CD8-positive, alpha-beta memory T cell (primary cell): ENCODE data around the gene LRP1B. TPM values are rescaled to one million over a fixed set of nuclear protein-coding genes. Genes with fewer than 3 reads are reported as not detected.

Experiments
- CTCF ChIA-PET: fragments of 350-600 bp; sonication (Branson Sonifier 250); formaldehyde crosslinking; loops from one replicate; lab custom pipeline; 2021; ENCODE audit warnings: antibody characterized with exemption; lab: Charles Lee
- POLR2A ChIA-PET: fragments of 350-600 bp; sonication (Branson Sonifier 250); formaldehyde crosslinking; loops from one replicate; lab custom pipeline; 2021; ENCODE audit warnings: antibody characterized with exemption; lab: Charles Lee
- DNase-seq, 5 donors: peaks; one replicate each; pipeline versions ENCODE4 v3.0.0 to v3.0.0-alpha.2; 2020 to 2022; ENCODE audit warnings: mixed read lengths in 1 of 5
- H3K27ac ChIP-seq: one replicate; pipeline ENCODE4 v1.7.0; 2013; ENCODE audit warnings: low read depth, mild to moderate bottlenecking, low read length, moderate library complexity
- H3K27me3 ChIP-seq: 2 replicates; pipeline ENCODE4 v1.7.0; 2013; ENCODE audit warnings: low read length, mild to moderate bottlenecking; ENCODE audit not compliant: insufficient read depth, poor library complexity, severe bottlenecking
- H3K36me3 ChIP-seq: 2 replicates; pipeline ENCODE4 v1.7.0; 2013; ENCODE audit warnings: mild to moderate bottlenecking, low read length, moderate library complexity; ENCODE audit not compliant: insufficient read depth
- H3K4me1 ChIP-seq: 2 replicates; pipeline ENCODE4 v1.7.0; 2013; ENCODE audit warnings: mild to moderate bottlenecking, low read length, moderate library complexity; ENCODE audit not compliant: insufficient read depth
- H3K4me3 ChIP-seq: 2 replicates; pipeline ENCODE4 v1.7.0; 2013; ENCODE audit warnings: mild to moderate bottlenecking, low read length
- H3K9me3 ChIP-seq: 2 replicates; pipeline ENCODE4 v1.7.0; 2013; ENCODE audit warnings: mild to moderate bottlenecking, low read length
- H3K27ac Mint-ChIP-seq, 8 donors: one replicate each; pipeline ENCODE4 v1.8.0; 2020 to 2021; ENCODE audit warnings: mixed read lengths in 8 of 8, mild to moderate bottlenecking in 6 of 8, inconsistent platforms in 3 of 8, moderate library complexity in 3 of 8
- H3K27me3 Mint-ChIP-seq, 2 donors: one replicate each; pipeline ENCODE4 v1.8.0; 2020 to 2021; ENCODE audit warnings: mixed read lengths in 2 of 2, mild to moderate bottlenecking in 1 of 2, moderate library complexity in 1 of 2
- H3K36me3 Mint-ChIP-seq, 3 donors: one replicate each; pipeline ENCODE4 v1.8.0; 2020 to 2021; ENCODE audit warnings: mixed read lengths in 3 of 3, inconsistent platforms in 1 of 3, mild to moderate bottlenecking in 1 of 3
- H3K4me1 Mint-ChIP-seq, 3 donors: one replicate each; pipeline ENCODE4 v1.8.0; 2020 to 2021; ENCODE audit warnings: mixed read lengths in 3 of 3, inconsistent platforms in 1 of 3, mild to moderate bottlenecking in 1 of 3
- H3K4me3 Mint-ChIP-seq, 7 donors: one replicate each; pipeline ENCODE4 v1.8.0; 2020 to 2021; ENCODE audit warnings: mixed read lengths in 7 of 7, mild to moderate bottlenecking in 6 of 7, moderate library complexity in 4 of 7, inconsistent platforms in 2 of 7
- H3K9me3 Mint-ChIP-seq, 5 donors: one replicate each; pipeline ENCODE4 v1.8.0; 2020 to 2022; ENCODE audit warnings: mixed read lengths in 5 of 5, mild to moderate bottlenecking in 3 of 5, moderate library complexity in 2 of 5, inconsistent platforms in 1 of 5
- polyA plus RNA-seq: library from polyadenylated mRNA; unstranded; fragments of 300-500 nt; fragmentation: Illumina TruSeq; gene quantifications from one replicate; pipeline ENCODE4 v1.2.3, GENCODE V29; 2021
- total RNA-seq, 2 experiments: library from RNA; stranded (reverse); gene quantifications; one replicate each; pipeline ENCODE4 v1.2.3, GENCODE V29; 2021

The LRP1B gene
- total and polyA plus RNA-seq, 3 experiments from 2014 or later, result not detected

- no peaks in the 10 kb centered on the region for H3K4me1 ChIP-seq
- no peaks in the 10 kb centered on the region for H3K27me3 ChIP-seq
- no peak overlapping the region for H3K27ac Mint-ChIP-seq
- no peak overlapping the region for H3K27ac ChIP-seq
- no peaks in the 10 kb centered on the region for H3K9me3 ChIP-seq
- H3K27me3 Mint-ChIP-seq, result no peaks in the 10 kb centered on the region
- POLR2A ChIA-PET, result no interaction called here
- H3K36me3 ChIP-seq, result no peaks in the 10 kb centered on the region
- no peak overlapping the region for H3K4me3 ChIP-seq
- H3K4me1 Mint-ChIP-seq, result no peaks in the 10 kb centered on the region
- H3K4me3 Mint-ChIP-seq, result no peak overlapping the region
- CTCF ChIA-PET, result no interaction called here
- H3K36me3 Mint-ChIP-seq, result no peaks in the 10 kb centered on the region
- peaks cover 2 to 30% (median 10%) of the 10 kb centered on the region in 5 donors for H3K9me3 Mint-ChIP-seq
- no peak for DNase-seq
Observed at GRCh38 chr2:141207036-141207385, 923.8 kb downstream of the LRP1B start.

- Histone ChIP-seq H3K4me3 (no peak overlapping the region), H3K36me3 (no peaks in the 10 kb centered on the region), H3K27ac (no peak overlapping the region), H3K27me3 (no peaks in the 10 kb centered on the region), H3K4me1 (no peaks in the 10 kb centered on the region), H3K9me3 (no peaks in the 10 kb centered on the region)
- CTCF ChIA-PET, result no interaction called here
- no peak overlapping the region for H3K4me3 Mint-ChIP-seq
- no peak for DNase-seq
- no peaks in the 10 kb centered on the region for H3K36me3 Mint-ChIP-seq
- no peaks in the 10 kb centered on the region for H3K4me1 Mint-ChIP-seq
- no peaks in the 10 kb centered on the region for H3K27me3 Mint-ChIP-seq
- peaks cover 0 to 24% (median 11%) of the 10 kb centered on the region in 5 donors for H3K9me3 Mint-ChIP-seq
- H3K27ac Mint-ChIP-seq, result no peak overlapping the region
- POLR2A ChIA-PET, result no interaction called here
Observed at GRCh38 chr2:141201016-141201565, 929.7 kb downstream of the LRP1B start.

GRCh38 chr2:141200191-141200590 lies 930.6 kb downstream of the LRP1B start:
- Mint-ChIP-seq H3K4me3 (no peak overlapping the region), H3K27me3 (no peaks in the 10 kb centered on the region), H3K9me3 (peaks cover 2 to 24% (median 11%) of the 10 kb centered on the region in 5 donors), H3K4me1 (no peaks in the 10 kb centered on the region), H3K27ac (no peak overlapping the region), H3K36me3 (no peaks in the 10 kb centered on the region)
- H3K36me3 ChIP-seq, result no peaks in the 10 kb centered on the region
- POLR2A ChIA-PET, result no interaction called here
- H3K27ac ChIP-seq, result no peak overlapping the region
- CTCF ChIA-PET, result interaction anchor here (0.6 kb wide), 1 partner anchor 12 kb away, joined by 3 read pairs; no protein-coding TSS in a partner anchor
- DNase-seq, result no peak
- H3K4me1 ChIP-seq, result no peaks in the 10 kb centered on the region
- no peaks in the 10 kb centered on the region for H3K27me3 ChIP-seq
- H3K4me3 ChIP-seq, result no peak overlapping the region
- no peaks in the 10 kb centered on the region for H3K9me3 ChIP-seq

GRCh38 chr2:141199711-141200110 lies 931.1 kb downstream of the LRP1B start:
- peaks cover 2 to 24% (median 11%) of the 10 kb centered on the region in 5 donors for H3K9me3 Mint-ChIP-seq
- no peak overlapping the region for H3K4me3 Mint-ChIP-seq
- H3K27ac Mint-ChIP-seq, result no peak overlapping the region
- Histone ChIP-seq H3K4me1 (no peaks in the 10 kb centered on the region), H3K36me3 (no peaks in the 10 kb centered on the region), H3K4me3 (no peak overlapping the region), H3K27ac (no peak overlapping the region), H3K27me3 (no peaks in the 10 kb centered on the region), H3K9me3 (no peaks in the 10 kb centered on the region)
- H3K4me1 Mint-ChIP-seq, result no peaks in the 10 kb centered on the region
- CTCF ChIA-PET, result interaction anchor here (0.6 kb wide), 1 partner anchor 13 kb away, joined by 3 read pairs; no protein-coding TSS in a partner anchor
- no peak for DNase-seq
- no peaks in the 10 kb centered on the region for H3K27me3 Mint-ChIP-seq
- H3K36me3 Mint-ChIP-seq, result no peaks in the 10 kb centered on the region
- POLR2A ChIA-PET, result no interaction called here

GRCh38 chr2:141195087-141195486 lies 935.7 kb downstream of the LRP1B start:
- Histone ChIP-seq H3K36me3 (no peaks in the 10 kb centered on the region), H3K9me3 (no peaks in the 10 kb centered on the region), H3K27me3 (no peaks in the 10 kb centered on the region), H3K27ac (no peak overlapping the region), H3K4me1 (no peaks in the 10 kb centered on the region), H3K4me3 (no peak overlapping the region)
- ChIA-PET CTCF (no interaction called here), POLR2A (no interaction called here)
- no peak for DNase-seq
- no peak overlapping the region for H3K27ac Mint-ChIP-seq
- no peaks in the 10 kb centered on the region for H3K36me3 Mint-ChIP-seq
- peaks cover 5 to 28% (median 9%) of the 10 kb centered on the region in 5 donors for H3K9me3 Mint-ChIP-seq
- H3K4me1 Mint-ChIP-seq, result no peaks in the 10 kb centered on the region
- H3K4me3 Mint-ChIP-seq, result no peak overlapping the region
- no peaks in the 10 kb centered on the region for H3K27me3 Mint-ChIP-seq

GRCh38 chr2:141187075-141187439 lies 943.8 kb downstream of the LRP1B start:
- Histone ChIP-seq H3K4me3 (no peak overlapping the region), H3K27me3 (no peaks in the 10 kb centered on the region), H3K27ac (no peak overlapping the region), H3K4me1 (no peaks in the 10 kb centered on the region), H3K9me3 (no peaks in the 10 kb centered on the region), H3K36me3 (no peaks in the 10 kb centered on the region)
- ChIA-PET CTCF (no interaction called here), POLR2A (no interaction called here)
- H3K27me3 Mint-ChIP-seq, result no peaks in the 10 kb centered on the region
- no peak overlapping the region for H3K27ac Mint-ChIP-seq
- no peak for DNase-seq
- H3K9me3 Mint-ChIP-seq, result peaks cover 0 to 41% (median 6%) of the 10 kb centered on the region in 5 donors
- no peaks in the 10 kb centered on the region for H3K36me3 Mint-ChIP-seq
- no peaks in the 10 kb centered on the region for H3K4me1 Mint-ChIP-seq
- no peak overlapping the region for H3K4me3 Mint-ChIP-seq

GRCh38 chr2:141186413-141187074 lies 944.3 kb downstream of the LRP1B start:
- Histone ChIP-seq H3K27ac (no peak overlapping the region), H3K4me1 (no peaks in the 10 kb centered on the region), H3K4me3 (no peak overlapping the region), H3K9me3 (no peaks in the 10 kb centered on the region), H3K27me3 (no peaks in the 10 kb centered on the region), H3K36me3 (no peaks in the 10 kb centered on the region)
- Mint-ChIP-seq H3K9me3 (peaks cover 0 to 46% (median 3%) of the 10 kb centered on the region in 5 donors), H3K36me3 (no peaks in the 10 kb centered on the region), H3K4me3 (no peak overlapping the region), H3K4me1 (no peaks in the 10 kb centered on the region), H3K27ac (no peak overlapping the region), H3K27me3 (no peaks in the 10 kb centered on the region)
- no peak for DNase-seq
- CTCF ChIA-PET, result no interaction called here
- POLR2A ChIA-PET, result no interaction called here

GRCh38 chr2:141182246-141182645 lies 948.6 kb downstream of the LRP1B start:
- CTCF ChIA-PET, result no interaction called here

More at GRCh38 chr2:141182246-141182645, 948.6 kb downstream of the LRP1B start:
- Histone ChIP-seq H3K9me3 (no peaks in the 10 kb centered on the region), H3K27ac (no peak overlapping the region), H3K4me1 (no peaks in the 10 kb centered on the region), H3K4me3 (no peak overlapping the region), H3K36me3 (no peaks in the 10 kb centered on the region), H3K27me3 (no peaks in the 10 kb centered on the region)
- Mint-ChIP-seq H3K36me3 (no peaks in the 10 kb centered on the region), H3K9me3 (peaks cover 2 to 43% (median 10%) of the 10 kb centered on the region in 5 donors), H3K4me1 (no peaks in the 10 kb centered on the region), H3K27ac (no peak overlapping the region), H3K27me3 (no peaks in the 10 kb centered on the region), H3K4me3 (no peak overlapping the region)
- no peak for DNase-seq
- POLR2A ChIA-PET, result no interaction called here
